Spleen (tissue), 11 donors: ENCODE results near the gene POLR2F. TPM values are rescaled to one million over a fixed set of nuclear protein-coding genes. Genes with fewer than 3 reads are reported as not detected.
A peak's percentile ranks its signal among the peaks of the same experiment; 100 is the strongest.

ENCODE experiments used
- DNase-seq: peaks from one replicate; pipeline ENCODE4 v3.0.0-alpha.2; 2020
- H3K27ac ChIP-seq, 8 donors: fragments of 200-600 bp; sonication (generic) in 7 of 8; 1 replicate in 4 of 8; 2 replicates in 4 of 8; pipeline versions ENCODE4 v1.5.0 to v1.8.0; 2016 to 2021; ENCODE audit warnings: inconsistent platforms in 4 of 8, mild to moderate bottlenecking in 4 of 8, moderate library complexity in 1 of 8
- H3K27me3 ChIP-seq, 7 donors: fragments of 200-600 bp; sonication (generic) in 6 of 7; replicated peaks in 1 of 7; 1 replicate in 4 of 7; 2 replicates in 3 of 7; pipeline versions ENCODE4 v1.5.0 to v1.8.0; 2016 to 2021; ENCODE audit warnings: inconsistent platforms in 3 of 7, mild to moderate bottlenecking in 1 of 7
- H3K36me3 ChIP-seq, 6 donors: fragments of 200-600 bp; sonication (generic) in 5 of 6; 1 replicate in 4 of 6; 2 replicates in 2 of 6; pipeline versions ENCODE4 v1.5.0 to v1.8.0; 2016 to 2021; ENCODE audit warnings: inconsistent platforms in 2 of 6
- H3K4me1 ChIP-seq, 6 donors: fragments of 200-600 bp; sonication (generic) in 5 of 6; 1 replicate in 3 of 6; 2 replicates in 3 of 6; pipeline versions ENCODE4 v1.5.0 to v1.8.0; 2016 to 2021; ENCODE audit warnings: inconsistent platforms in 3 of 6
- H3K4me3 ChIP-seq, 8 donors: fragments of 200-600 bp; sonication (generic) in 7 of 8; 1 replicate in 4 of 8; 2 replicates in 4 of 8; pipeline versions ENCODE4 v1.5.0 to v1.8.0; 2016 to 2021; ENCODE audit warnings: inconsistent platforms in 4 of 8, mild to moderate bottlenecking in 4 of 8, moderate library complexity in 2 of 8
- H3K9me3 ChIP-seq, 8 donors: fragments of 200-600 bp; sonication (generic) in 7 of 8; 1 replicate in 4 of 8; 2 replicates in 4 of 8; pipeline versions ENCODE4 v1.5.0 to v1.8.0; 2016 to 2021; ENCODE audit warnings: inconsistent platforms in 4 of 8
- POLR2A ChIP-seq, 3 donors: fragments of 450-650 bp; IDR thresholded peaks; one replicate each; pipeline ENCODE4 v1.5.1; 2017; ENCODE audit warnings: antibody characterized with exemption in 3 of 3, mild to moderate bottlenecking in 1 of 3
- POLR2AphosphoS5 ChIP-seq, 3 donors: sonication (generic); formaldehyde crosslinking; IDR thresholded peaks; one replicate each; pipeline ENCODE4 v1.5.1; 2017; ENCODE audit warnings: antibody characterized with exemption in 3 of 3
- WGBS, 5 donors: extraction: QIAGEN DNeasy Blood & Tissue Kit in 3 of 5; methylation state at CpG; one replicate each; pipeline versions ENCODE4 v1.1.5 to v1.1.7; 2013 to 2018; 5-methylcytosine and 5-hydroxymethylcytosine counted together
- intact Hi-C: fragments of 100-400 bp; cut with DNase I; formaldehyde crosslinking; loops from one replicate; pipeline ENCODE4 v1.15.0; 2023; ENCODE audit warnings: low total_unique reads
- polyA plus RNA-seq, 3 donors: library from polyadenylated mRNA; stranded (reverse); fragments of 200-250 nt; gene quantifications; one replicate each; pipeline ENCODE4 v1.2.1, GENCODE V29; 2013
- total RNA-seq, 7 donors: library from RNA; depleted of rRNA in 3 of 7; stranded (reverse); fragments of >200 nt in 3 of 7; fragmentation: NEBNext Ultra II Directional in 4 of 7; extraction: Animal tissue kit (Norgen Biotek cat#: 25700) in 4 of 7; gene quantifications; one replicate each; pipeline versions ENCODE4 v1.1.0 to v1.2.1, GENCODE V29; 2016 to 2021
- TF ChIP-seq, protein P1 (sequence below), 11 experiments: fragments of 200-600 bp in 7 of 11; fragments of 450-650 bp in 4 of 11; sonication (generic) in 4 of 11; IDR thresholded peaks in 8 of 11; conservative IDR thresholded peaks in 3 of 11; 1 replicate in 7 of 11; 2 replicates in 4 of 11; pipeline versions ENCODE4 v1.4.0 to v1.8.0; 2016 to 2021; ENCODE audit warnings: antibody characterized with exemption in 11 of 11, inconsistent platforms in 4 of 11, mild to moderate bottlenecking in 1 of 11
- donor health status: healthy with polysubstance abuse.
- donor health status: DM: no; HTN: no; CAD: no; lungs with moderate emphysema.
- donor health status: DM: no; HTN: no; CAD: no.
- donor health status: Bipolar disorder and iron deficiency.
- donor health status: healthy.
- donor health status: DM: no; HTN: no; CAD: no.
- donor health status: DM: yes; HTN: yes; CAD: no.

The POLR2F gene
- total and polyA plus RNA-seq, 10 donors: 28.0 to 111 (median 37.4) TPM

DNA sequence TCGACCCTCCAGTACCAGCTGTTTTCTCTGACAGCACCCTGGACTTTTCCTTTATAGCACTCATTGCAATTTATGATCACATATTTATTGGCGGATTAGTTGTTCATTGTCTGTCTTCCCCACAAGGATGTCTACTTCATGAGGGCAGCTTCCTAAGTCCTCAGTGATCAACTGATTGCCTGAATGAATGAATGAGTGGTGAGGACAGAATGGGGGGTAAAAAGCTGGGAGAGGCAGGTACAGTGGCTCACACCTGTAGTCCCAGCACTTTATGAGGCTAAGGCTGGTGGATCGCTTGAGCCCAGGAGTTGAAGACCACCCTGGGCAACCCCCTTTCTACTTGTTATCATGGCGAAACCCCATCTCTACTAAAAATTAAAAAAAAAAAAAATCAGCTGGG lies 42.0 kb downstream of the POLR2F start:
- TF ChIP-seq POLR2AphosphoS5 (IDR thresholded peaks at IDR 0.05): no peak
- TF ChIP-seq, protein P1, sequence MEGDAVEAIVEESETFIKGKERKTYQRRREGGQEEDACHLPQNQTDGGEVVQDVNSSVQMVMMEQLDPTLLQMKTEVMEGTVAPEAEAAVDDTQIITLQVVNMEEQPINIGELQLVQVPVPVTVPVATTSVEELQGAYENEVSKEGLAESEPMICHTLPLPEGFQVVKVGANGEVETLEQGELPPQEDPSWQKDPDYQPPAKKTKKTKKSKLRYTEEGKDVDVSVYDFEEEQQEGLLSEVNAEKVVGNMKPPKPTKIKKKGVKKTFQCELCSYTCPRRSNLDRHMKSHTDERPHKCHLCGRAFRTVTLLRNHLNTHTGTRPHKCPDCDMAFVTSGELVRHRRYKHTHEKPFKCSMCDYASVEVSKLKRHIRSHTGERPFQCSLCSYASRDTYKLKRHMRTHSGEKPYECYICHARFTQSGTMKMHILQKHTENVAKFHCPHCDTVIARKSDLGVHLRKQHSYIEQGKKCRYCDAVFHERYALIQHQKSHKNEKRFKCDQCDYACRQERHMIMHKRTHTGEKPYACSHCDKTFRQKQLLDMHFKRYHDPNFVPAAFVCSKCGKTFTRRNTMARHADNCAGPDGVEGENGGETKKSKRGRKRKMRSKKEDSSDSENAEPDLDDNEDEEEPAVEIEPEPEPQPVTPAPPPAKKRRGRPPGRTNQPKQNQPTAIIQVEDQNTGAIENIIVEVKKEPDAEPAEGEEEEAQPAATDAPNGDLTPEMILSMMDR (IDR thresholded peaks at IDR 0.05 in 8 of 11, conservative IDR thresholded peaks at IDR 0.05 in 3 of 11): no peak
- Histone ChIP-seq H3K27me3 (no peaks in the 10 kb centered on the region), H3K36me3 (no peaks in the 10 kb centered on the region), H3K27ac (peak overlapping the region in 3 of 8 donors; percentile 64 to 66 (median 66)), H3K4me1 (peaks cover 0 to 39% (median 17%) of the 10 kb centered on the region in 6 donors), H3K9me3 (no peaks in the 10 kb centered on the region), H3K4me3 (no peak overlapping the region)
- intact Hi-C loops: no loop called here
- WGBS, 5 donors: 70 to 92% (median 86%) methylated on average over 4 of the region's 4 CpGs
- no peak for DNase-seq

DNA sequence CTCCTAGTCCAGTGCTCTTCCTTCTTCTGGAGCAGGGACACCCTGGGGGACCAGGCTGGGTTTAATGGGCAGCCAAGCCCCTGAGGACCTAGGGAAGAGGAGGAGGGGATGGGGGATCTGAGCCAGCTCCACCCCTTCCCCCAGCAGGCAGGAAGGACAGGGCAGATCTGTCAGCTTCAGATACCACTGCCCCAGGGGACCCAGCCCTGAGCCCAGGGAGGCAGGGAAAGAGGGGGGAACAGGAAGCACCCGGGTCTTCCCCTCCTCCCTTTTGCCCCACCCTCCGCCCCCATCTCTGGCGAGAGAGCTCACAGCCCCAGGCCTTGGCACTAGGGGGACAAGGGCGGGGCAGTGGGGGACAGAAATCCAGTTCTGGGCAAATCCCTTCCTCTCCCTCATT lies 42.6 kb downstream of the POLR2F start:
- no peaks in the 10 kb centered on the region for H3K9me3 ChIP-seq
- DNase-seq: peak; percentile 79
- H3K27me3 ChIP-seq: no peaks in the 10 kb centered on the region
- no peaks in the 10 kb centered on the region for H3K36me3 ChIP-seq
- peak overlapping the region in 4 of 8 donors; percentile 22 to 66 (median 46) for H3K27ac ChIP-seq
- H3K4me1 ChIP-seq: peaks cover 0 to 39% (median 17%) of the 10 kb centered on the region in 6 donors
- intact Hi-C loops: no loop called here
- no peak overlapping the region for H3K4me3 ChIP-seq
- TF ChIP-seq POLR2A (IDR thresholded peaks at IDR 0.05): no peak
- peak in 2 of 3 donors; percentile 7 to 39 for TF ChIP-seq POLR2AphosphoS5 (IDR thresholded peaks at IDR 0.05)
- TF ChIP-seq, protein P1 (IDR thresholded peaks at IDR 0.05 in 8 of 11, conservative IDR thresholded peaks at IDR 0.05 in 3 of 11): no peak
- WGBS, 5 donors: 22 to 43% (median 31%) methylated on average over 3 to 4 of the region's 4 CpGs

DNA sequence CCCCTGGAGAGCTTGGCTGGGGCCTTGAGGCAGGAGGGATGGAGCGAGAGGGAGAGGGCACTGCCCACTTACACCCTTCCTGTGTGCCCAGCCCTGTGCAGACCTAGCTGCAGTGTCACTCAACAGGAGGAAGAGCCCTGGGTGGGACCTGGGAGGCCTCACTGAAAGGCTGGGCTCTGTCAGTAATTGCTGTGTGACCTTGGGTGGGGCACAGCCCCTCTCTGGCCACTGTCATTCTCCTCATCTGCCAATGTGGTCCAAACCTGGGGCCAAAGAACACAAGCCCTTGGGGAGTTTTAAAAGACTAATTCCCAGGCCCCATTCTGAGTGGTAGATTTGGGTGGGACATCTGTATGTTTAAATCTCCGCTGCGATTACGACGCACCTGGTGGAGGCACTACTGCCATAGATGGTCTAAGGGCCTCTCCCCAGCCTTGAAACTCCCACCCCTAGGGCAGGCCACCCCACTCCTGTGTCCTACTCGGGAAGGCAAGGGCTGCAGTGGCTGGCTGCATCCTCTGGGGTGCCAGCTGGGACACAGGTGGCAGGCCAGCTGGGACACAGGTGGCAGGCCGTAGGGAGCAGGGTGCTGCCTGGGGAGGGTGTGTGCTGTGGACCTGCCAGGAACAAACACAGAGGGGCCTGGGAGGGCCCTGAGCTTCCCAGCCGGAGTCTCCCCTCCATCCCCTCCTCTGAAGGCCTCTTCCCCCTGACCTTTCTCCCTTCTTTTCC lies 43.2 kb downstream of the POLR2F start:
- Histone ChIP-seq H3K27ac (peak overlapping the region in 4 of 8 donors; percentile 22 to 66 (median 46)), H3K27me3 (no peaks in the 10 kb centered on the region), H3K4me3 (no peak overlapping the region), H3K36me3 (no peaks in the 10 kb centered on the region), H3K9me3 (no peaks in the 10 kb centered on the region), H3K4me1 (peaks cover 0 to 39% (median 17%) of the 10 kb centered on the region in 6 donors)
- WGBS, 5 donors: 67 to 82% (median 75%) methylated on average over 8 of the region's 8 CpGs
- intact Hi-C loops: no loop called here
- DNase-seq: no peak
- TF ChIP-seq, protein P1 (IDR thresholded peaks at IDR 0.05 in 8 of 11, conservative IDR thresholded peaks at IDR 0.05 in 3 of 11): no peak
- TF ChIP-seq POLR2AphosphoS5 (IDR thresholded peaks at IDR 0.05) (no peak), POLR2A (IDR thresholded peaks at IDR 0.05) (no peak)

DNA sequence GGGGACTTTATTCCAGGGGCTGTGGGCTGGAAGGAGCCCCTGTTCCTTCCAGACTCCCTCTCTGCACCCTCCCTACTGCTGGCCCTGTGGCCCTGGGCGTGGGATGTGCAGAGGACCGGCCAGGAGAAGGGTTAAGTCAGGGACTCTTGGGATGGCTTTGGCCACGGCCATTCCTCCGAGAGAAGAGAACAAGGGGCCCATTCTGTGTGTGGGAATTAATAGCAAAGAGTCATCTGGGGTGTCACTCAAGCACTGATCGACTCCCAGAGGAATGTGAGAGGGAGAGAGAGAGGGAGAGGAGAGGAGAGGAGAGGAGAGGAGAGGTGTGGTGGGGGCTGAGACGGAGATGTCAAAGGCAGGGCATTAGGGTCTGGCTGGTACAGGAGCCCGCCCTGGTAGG lies 45.0 kb downstream of the POLR2F start:
- DNase-seq: no peak
- Histone ChIP-seq H3K27ac (no peak overlapping the region), H3K4me1 (peaks cover 0 to 36% (median 17%) of the 10 kb centered on the region in 6 donors), H3K4me3 (no peak overlapping the region), H3K36me3 (no peaks in the 10 kb centered on the region), H3K27me3 (no peaks in the 10 kb centered on the region), H3K9me3 (no peaks in the 10 kb centered on the region)
- TF ChIP-seq POLR2A (IDR thresholded peaks at IDR 0.05): no peak
- TF ChIP-seq, protein P1 (IDR thresholded peaks at IDR 0.05 in 8 of 11, conservative IDR thresholded peaks at IDR 0.05 in 3 of 11): no peak
- TF ChIP-seq POLR2AphosphoS5 (IDR thresholded peaks at IDR 0.05): no peak
- intact Hi-C loops: no loop called here
- 82 to 92% (median 88%) methylated on average over 7 of the region's 7 CpGs for WGBS, 5 donors
